Suppressor macrophage treated with lipopolysaccharide for 4 hours (primary cell): ENCODE data around the gene GNG7.
"Not testable (repeated sequence)": the region's sequence is repeated elsewhere in the genome, so short reads cannot be mapped to it uniquely, and the experiment has no call there.

Experiments used
- DNase-seq: peaks from one replicate; pipeline ENCODE4 v3.0.0-alpha.2; 2020

GNG7 gene

DNA sequence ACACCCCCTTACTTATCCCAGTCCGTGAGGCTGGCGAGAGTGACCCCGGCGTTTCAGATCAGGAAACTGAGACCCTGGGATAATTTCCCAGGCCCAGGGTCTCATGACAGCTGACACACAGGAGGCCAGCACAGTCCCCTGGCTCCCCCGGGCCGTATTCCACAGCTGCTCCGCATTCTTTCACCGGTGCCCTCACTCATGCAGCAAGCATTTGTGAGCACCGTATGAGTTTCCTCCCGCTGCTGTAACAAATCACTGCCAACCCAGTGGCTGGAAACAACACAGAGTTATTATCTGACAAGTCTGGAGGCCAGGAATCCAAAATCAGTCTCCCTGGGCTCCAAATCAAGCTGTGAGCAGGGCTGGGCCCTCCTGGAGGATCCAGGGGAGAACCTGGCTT lies 205.3 kb downstream of the GNG7 start:
- no peak for DNase-seq

DNA sequence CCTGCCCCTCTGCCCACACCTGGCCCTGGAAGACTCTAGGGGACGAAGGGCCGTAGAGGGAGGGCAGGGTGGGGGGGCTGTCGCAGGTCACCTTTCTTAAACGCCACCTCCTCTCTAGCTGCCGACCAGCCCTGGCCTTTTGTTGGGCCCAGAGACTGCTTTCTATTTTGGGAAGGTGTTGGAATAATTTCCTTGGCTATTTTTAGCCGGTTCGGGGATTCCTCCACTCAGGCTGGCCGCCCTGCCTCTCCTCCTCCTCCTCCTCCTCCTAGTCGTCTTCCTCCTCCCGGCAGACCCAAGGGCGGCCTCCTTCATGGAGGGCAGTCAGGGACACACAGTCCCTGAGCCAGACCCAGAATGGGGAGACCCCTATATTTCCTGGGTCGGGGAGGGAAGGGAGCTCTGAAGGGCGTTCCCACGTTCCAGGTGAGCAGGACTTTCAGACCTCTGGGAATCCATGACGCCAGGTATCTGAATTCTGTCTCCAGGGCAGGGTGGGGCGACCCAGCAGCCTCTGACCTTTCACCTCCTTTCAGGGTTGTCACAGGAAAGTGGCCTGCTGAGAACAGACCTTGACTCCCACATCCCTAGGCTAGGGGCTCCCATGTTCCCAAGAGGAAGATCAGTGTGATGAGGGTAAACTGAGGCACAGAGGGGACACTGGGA lies 206.7 kb downstream of the GNG7 start:
- DNase-seq: no peak

DNA sequence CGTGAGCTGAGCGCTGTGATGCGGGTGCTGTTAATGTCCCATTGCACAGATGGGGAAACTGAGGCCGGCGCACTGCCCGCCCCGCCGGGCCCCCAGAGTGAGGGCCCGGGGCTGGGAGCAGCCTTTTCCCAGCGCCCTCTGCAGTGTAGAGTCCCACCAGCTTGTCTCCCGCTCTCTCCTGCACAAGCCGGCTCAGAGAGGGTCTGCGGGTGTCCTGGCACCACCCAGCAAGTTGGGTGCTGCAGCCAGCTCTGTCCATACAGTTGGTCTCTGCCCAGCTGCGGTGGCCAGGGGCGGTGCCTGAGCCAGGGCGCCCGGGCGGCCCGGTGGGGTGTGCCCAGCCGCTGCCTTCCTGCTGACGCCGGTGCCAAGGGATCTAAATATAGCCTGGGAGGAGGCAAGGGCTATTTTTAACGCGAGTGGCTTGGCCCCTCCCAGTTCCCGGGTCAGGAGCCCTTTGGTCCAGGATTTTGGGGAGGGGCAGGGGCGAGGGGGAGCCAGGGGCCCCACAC lies 207.3 kb downstream of the GNG7 start:
- peak; percentile 66 for DNase-seq

DNA sequence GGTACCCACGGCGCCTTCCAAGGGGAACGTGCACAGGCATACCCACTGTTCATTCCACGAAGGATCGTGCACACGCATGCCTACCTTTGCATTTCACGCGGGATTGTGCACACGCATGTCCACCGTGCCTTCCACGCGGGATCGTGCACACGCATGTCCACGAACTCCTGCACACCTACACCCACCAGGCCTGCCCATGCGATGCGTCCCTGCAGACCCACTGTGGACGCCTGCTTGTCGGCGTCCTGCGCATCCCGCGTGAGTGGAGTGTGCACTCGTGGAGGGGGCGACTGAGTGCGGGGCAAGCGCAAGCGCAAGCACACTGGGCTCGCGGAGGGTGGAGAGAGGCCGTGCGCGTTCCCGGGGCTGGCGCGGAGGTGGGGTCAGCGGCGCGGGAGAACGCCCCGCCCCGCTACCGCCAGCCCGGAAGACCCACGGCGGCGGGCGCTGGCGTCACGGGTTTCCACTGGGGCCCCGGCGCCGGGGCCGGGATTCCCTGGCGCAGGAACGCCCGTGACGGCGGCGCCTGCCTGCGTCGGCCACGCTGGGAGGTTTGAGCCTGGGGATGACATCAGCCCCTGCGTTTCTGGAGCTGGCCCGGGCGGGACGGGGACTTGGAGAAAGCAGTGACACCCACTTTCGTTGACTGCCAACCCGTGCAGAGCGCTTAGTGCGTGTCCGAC lies 207.9 kb downstream of the GNG7 start:
- peak; percentile 93 for DNase-seq

DNA sequence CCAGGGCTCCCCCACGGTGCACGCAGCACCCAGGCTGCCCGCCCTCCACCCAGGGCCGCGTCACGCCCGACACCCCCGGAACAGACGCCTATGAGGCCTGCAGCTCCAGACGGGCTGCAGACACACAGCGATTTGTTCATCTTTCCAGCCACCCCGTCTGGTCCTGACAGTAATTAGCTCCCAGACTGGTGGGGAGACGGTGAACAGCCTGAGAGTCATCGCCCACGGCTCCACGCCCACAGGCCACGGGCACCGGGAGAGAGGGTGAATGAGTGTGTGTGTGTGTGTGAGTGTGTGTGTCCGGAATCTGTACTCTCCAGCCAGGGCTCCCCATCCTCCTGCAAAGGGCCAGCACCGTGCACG lies 208.4 kb downstream of the GNG7 start:
- no peak for DNase-seq

DNA sequence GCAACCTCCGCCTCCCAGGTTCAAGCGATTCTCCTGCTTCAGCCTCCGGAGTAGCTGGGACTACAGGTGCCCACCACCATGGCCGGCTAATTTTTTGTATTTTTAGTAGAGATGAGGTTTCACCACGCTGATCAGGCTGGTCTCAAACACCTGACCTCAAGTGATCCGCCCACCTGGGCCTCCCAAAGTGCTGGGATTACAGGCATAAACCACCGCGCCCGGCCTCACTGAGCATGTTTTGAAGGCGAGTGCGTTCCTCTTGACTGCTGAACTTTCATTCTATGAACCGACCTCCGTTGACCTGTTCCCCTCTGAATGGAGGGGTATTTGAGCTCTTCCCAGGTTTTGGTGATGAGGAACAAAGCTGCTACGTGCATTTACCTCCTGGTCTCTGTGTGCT lies 209.0 kb downstream of the GNG7 start:
- DNase-seq: not testable (repeated sequence)

DNA sequence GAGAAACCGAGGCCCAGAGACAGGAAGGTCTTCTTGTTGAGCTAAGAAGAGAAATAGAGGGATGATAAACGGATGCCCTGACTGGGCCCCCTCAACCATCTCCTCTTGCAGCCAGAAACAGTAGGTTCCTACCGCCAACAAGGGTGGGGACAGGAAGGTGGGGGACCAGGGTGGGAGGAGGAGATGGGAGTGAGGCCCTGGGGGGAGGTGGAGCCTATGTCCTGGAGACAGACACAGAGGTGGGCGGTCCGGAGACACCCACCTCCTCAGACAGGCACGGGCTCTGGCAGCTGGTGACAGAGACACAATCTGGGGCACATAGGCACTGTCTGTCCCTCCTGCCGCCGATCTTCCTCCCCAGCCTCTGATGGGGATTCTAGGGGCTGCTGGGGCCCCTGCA lies 209.6 kb downstream of the GNG7 start:
- no peak for DNase-seq

DNA sequence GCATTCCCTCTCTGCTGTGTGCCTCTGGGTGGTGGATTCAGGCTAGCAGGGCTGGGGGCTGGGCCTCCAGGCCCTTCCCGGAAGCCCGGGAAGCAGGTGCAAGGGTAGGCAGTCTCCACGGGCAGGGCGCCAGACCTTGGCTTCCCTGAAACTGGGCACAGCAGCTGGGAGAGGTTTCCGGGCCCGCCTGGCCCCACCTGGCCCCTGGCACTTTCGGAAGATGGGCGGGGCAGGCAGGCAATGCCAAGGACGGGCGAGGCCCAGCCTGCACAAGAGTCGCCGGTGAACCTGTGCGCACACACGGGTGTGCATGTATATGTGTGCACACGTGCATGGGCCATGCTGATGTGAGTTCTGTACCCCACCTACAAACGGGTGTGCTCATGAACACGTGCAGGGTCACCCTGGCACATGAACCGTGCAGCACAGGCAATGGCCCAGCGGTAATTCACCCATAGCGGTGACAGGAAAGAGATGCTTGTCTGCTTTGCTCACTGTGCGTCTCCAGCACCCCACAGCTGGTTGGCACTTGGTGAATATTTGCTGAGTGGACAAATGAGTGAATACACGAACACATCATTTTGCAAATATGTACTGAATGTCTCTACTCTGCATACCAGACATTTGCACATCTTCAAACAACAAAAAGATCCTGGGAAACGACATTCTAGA lies 211.2 kb downstream of the GNG7 start:
- DNase-seq: no peak

DNA sequence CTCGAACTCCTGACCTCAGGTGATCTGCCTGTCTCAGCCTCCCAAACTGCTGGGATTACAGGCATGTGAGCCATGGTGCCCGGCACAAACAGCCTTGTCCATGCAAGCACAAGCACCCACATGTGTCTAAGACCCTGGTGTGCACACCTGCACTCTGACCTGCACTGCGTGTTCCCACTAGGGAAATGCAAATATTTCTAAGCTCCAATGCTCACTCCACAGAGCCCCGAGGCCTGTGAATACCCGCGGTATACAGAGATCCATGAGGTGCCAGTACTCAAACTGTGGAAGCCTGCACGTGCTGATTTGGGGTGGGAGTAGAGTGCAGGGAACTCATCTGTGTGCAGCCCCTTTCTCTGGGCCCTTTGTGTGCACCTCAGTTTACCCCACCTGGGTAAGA lies 211.8 kb downstream of the GNG7 start:
- no peak for DNase-seq

DNA sequence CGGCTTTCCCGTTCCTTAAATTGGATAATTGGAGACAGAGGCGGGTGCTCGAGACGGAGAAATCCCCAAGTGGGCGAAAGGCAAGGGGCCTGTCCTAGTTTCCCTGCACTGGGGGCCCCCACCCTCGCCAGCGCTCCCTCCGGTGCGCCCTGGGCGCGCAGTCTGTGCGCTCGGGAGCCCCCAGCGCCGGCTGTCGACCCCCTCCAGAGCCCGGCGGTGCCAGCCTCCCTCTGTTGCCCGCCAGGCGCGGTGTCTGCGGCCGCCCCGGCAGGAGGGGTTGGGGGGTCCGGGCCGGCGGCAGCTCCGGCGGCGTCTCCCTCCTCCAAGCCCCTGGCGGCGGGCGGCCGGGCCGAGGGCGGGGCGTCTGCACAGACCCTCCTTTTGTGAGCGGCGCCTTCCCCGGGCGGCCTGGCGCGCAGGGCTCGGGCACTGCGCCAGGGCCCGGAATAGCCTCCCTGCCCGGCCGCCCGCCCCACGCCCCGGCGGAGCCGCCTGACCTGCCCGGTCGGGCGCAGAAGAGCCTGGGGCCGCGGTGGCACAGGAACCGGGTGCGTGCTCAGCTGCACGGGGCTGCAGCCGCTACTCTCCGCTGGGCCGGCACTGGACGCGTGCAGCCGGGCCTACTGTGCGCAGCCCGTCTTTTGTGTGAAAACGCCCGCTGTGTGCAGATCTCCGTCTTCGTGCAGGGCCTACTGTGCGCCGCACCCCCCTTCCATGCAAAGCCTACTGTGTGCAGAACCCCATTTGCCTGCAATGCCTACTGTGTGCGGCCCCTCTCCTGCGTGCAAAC lies 213.4 kb downstream of the GNG7 start:
- peak; percentile 67 for DNase-seq

DNA sequence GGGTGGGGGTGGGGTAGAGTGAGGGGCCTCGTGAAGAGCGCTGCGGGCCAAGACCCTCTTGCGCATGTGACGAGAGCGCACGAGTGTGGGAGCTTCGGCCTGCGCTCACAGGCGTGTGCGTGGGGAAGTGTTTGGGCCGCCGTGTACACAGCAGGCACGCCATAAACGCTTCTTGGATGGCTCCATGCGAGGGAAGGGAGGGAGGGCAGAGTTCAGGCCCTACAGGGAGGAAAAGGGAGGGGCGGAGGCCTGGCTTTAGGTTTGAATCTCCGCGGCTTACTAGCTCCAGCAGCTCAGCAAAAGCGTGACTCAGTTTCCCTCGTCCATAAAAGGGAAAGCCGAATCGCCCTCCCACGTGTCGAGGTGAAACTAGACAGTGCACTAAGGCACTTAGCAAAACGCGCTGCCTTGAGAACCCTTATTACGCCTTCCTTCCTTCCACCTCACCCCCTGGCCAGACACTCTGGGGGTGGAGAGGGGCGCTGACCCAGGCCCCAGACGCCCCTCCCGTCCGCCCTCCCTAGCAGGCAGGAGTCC lies 214.0 kb downstream of the GNG7 start:
- no peak for DNase-seq

DNA sequence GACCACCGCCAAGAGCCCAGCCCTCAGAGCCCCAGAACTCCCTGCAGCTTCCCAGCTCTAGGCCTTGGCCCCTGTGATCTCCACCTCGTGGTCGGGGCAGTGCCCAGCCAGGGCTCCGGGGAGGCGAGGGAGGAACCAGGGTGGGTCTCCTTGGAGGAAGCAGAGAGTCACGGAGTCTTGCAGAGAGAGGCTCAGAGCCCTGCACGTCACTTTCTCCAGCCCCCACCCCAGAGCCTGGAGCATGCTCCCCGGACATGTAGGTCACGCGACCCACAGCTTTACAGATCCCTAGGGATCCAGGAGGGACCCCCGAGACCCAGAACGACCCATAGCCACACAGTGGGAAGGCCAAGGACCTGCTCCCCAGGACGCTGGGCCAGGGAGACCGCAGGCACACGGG lies 214.7 kb downstream of the GNG7 start:
- peak; percentile 41 for DNase-seq

DNA sequence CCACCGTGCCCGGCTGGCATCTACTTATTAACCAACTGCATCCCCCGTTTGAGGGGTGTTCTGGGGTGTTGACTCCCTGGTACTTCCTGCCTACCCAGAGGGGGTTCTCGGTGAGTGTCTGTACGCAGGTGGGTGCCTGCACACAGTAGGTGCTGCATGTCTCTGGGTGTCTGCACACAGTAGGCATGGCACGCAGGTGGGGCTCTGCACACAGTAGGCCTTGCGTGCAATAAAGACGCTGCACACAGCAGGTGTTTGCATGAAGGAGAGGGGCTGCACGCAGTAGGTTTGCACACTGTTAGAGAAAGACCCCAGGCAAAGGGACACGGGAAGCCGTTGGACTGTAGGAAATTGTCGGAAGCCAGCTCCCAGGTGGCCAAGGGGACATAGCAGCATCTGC lies 215.4 kb downstream of the GNG7 start:
- no peak for DNase-seq

DNA sequence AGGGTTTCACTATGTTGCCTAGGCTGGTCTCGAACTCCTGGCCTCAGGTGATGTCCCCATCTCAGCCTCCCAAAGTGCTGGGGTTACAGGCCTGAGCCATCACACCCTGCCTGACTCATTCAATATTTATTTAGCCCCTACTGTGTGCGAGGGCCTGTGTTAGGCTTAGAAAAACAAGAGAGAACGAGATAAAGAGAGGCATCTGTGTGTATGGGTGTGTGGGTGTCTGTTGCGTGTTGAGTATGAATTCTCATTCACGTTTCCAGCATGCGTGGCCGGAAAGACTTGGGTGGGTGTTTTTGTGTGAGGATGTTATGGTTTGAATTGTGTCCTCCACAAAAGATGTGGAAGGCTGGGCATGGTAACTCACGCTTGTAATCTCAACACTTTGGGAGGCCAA lies 217.1 kb downstream of the GNG7 start:
- no peak for DNase-seq

DNA sequence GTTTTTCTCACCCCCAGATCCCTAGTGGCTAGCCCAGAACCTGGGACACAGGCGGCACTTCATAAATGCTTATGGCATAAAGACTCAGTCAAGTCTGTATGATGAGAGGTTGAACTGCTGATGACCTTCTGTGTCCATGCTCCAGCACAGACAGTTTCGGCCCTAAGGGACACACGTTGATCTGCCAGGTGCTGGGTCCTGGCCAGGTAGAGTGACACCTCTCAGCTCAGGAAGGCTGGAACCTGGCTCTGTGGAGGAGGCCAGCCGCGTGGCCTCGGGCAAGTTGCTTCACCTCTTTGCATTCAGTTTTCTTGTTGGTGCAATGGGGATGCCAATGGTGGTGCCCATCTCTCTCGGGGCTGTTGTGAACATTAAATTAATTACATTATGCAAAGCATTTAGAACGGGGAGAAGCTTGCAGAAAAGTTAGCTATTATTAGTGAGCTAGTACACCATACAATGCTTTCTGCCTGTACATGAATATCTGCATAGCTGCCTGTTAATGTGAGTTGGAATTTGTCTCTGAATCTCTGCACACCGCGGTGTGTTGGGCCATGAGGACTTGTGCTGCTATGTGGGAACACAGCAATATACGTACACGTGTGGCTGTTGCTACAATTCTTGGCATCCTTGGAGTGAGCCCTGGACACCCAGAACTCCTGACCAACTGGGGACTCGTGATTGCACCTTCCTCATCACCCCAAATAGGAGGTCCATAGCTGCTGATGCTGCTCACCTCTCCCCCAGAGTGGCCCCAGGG lies 218.1 kb downstream of the GNG7 start:
- no peak for DNase-seq

DNA sequence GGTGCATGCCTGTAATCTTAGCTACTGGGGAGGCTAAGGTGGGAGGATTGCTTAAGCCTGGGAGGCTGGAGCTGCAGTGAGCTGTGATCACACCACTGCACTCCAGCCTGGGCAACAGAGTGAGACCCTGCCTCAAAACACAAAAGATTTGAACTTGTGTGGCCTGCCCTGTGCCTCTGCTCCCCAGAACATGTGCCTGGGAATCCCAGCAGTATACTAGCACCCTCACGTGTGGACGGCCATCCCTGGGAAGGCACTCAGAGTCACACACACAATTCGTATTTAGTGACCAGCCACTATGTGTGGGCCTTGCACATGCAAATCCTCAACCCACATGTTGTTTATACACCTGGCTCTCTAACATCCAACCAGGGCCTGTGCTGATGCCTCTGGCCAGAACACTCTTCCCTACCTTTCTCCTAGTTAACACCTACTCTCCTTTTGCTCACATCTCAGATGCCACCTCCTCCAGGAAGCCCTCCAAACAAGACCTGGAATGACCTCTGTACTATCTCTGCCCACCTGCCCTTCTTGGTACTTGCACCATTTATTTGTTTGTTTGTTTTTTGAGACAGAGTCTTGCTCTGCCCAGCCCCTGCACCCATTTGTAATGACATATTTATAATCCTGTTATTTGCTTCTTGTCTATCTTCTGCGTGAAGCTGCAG lies 218.9 kb downstream of the GNG7 start:
- DNase-seq: no peak

DNA sequence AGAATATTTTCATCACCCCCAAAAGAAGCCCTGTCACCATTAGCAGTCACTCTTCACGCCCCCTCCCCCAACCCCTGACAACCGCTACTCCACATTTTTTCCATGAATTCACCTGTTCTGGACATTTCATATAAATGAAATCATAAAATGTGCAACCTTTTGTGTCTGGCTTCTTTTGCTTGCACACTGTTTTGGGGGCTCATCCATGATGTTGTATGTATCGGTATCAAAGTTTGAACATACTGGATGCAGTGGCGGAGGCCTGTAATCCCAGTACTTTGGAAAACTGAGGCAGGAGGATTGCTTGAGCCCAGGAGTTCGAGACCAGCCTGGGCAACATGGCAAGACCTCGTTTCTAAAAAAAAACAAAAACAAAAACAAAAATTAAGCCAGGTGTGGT lies 219.4 kb downstream of the GNG7 start:
- DNase-seq: no peak

DNA sequence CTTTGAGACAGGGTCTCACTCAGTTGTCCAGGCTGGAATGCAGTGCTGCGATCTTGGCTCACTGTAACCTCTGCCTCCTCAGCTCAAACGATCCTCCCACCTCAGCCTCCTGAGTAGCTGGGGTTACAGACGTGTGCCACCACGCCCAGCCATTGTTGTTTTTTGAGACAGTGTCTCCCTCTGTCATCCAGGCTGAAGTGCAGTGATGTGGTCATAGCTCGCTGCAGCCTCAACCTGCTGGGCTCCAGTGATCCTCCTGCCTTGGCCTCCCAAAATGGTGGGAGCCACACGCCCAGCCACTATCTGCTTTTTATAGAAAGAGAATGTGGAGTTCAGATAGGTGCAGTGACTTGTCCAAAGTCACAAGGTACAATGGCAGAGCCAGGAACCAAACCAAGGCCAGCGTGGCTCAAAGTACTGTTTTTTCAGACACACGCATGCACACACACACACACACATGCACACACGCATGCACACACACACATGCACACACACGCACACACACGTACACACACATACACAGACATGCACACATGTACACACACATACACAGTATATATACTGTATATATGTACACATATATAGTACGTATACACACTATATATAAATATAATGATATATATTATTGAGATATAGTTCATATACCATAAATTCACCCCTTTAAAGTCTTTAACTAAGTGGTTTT lies 220.0 kb downstream of the GNG7 start:
- DNase-seq: no peak

DNA sequence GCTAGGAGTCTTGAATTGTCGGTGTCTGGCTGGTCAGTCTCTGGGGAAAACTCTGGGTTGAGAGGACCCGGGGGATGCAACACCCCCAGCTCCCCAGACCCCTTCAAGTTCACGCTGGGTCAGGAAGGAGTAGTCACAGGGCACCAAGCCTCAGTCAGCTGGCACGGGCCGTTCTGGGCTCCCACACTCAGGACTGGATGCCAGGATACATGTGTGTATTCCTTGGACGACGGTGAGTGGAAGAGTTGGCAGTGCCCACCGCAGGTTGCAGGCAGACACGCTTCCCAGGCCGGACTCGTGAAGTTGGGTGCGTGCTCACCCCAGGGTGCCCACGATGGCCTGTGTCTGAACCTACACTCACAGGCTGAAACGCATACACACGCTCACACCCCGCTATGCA lies 221.0 kb downstream of the GNG7 start:
- peak; percentile 17 for DNase-seq

DNA sequence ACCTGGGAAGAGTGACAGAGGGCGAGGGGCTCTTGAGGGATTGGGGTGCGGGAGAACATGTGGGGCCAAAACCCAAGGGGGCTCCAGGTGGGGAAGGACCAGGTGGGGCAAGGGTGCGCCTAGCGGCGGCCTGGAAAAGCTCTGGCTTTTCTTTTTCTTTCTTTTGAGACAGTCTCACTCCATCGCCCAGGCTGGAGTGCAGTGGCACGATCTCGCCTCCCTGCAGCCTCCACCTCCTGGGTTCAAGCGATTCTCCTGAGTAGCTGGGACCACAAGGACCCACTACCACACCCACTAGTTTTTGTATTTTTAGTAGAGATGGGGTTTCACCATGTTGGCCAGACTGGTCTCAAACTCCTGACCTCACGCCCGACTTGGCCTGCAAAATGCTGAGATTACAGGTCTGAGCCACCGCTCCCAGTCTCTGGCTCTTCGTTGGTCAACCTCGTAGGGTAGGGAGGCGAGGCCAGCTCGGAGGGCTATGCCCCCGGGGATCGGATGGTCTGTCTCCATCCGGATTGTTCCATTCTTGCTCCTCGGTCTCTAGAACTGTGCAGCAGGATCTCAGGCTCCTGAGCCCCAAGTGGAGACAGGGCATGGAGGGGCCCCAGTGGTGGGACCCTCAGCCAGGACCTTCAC lies 222.8 kb downstream of the GNG7 start:
- no peak for DNase-seq
